LNCAP (cell line): ENCODE results near the gene DOCK9.

Experiments
- TF ChIP-seq, protein P1 (sequence below): fragments of 450-650 bp; IDR thresholded peaks from 2 replicates; pipeline ENCODE4 v1.5.1; 2017; ENCODE audit warnings: mild to moderate bottlenecking

DOCK9 gene

DNA sequence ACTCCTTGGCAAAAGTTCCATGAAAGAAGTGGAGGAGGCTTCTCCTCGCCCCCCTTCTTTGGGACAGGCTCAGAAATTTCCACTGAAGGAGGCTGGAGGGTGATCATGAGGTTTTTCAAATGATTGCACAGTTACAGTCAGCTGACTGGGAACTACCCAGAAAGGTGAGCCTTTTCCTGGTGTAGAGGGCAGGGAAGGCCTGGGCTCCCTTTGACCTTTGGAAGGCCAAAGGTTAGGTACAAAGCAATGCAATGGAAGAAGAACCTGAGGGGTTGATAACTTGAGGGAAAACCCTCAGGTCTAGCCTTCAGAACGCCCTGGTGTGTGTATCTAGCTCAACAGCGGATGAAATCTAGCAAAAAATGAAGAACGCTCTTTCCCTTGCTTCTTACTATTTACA is 175.3 kb downstream of the DOCK9 start:
- TF ChIP-seq, protein P1, sequence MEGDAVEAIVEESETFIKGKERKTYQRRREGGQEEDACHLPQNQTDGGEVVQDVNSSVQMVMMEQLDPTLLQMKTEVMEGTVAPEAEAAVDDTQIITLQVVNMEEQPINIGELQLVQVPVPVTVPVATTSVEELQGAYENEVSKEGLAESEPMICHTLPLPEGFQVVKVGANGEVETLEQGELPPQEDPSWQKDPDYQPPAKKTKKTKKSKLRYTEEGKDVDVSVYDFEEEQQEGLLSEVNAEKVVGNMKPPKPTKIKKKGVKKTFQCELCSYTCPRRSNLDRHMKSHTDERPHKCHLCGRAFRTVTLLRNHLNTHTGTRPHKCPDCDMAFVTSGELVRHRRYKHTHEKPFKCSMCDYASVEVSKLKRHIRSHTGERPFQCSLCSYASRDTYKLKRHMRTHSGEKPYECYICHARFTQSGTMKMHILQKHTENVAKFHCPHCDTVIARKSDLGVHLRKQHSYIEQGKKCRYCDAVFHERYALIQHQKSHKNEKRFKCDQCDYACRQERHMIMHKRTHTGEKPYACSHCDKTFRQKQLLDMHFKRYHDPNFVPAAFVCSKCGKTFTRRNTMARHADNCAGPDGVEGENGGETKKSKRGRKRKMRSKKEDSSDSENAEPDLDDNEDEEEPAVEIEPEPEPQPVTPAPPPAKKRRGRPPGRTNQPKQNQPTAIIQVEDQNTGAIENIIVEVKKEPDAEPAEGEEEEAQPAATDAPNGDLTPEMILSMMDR, result no peak

DNA sequence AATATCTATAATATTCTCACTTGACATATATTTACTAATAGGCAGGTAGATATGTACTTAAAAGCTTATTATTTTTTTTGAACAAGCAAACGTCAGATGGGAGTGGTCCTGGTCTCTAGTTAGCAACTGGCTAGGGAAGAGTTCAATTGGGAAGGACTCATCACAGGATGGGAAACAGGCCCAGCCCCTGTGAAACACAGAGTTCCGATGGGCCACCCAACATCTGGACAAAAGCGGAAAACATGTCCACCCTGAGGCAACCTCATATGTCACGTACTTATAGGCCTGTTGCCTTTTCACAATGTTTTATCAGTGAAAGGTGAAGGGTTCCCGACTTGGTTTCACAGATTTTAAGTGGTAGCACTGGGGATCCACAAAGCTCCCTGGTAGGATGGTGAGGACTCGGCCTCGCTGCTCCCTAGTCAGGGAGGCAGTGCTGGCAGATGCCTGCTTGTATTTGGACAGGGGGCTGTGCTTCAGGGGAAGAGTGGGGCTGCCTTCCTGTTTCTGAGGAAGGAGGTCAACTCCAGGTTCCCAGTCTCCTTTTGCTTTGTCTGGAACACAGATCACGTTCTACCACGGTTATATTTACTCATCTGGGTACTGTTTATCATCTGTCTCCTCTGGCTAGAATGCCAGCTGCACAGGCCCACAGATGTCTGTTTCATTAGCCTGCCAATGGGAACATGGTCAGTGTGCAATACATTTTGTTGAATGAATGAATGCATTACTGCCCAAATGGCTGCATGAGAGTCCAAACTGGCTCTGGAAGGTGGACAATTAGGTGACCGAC is 176.0 kb downstream of the DOCK9 start:
- TF ChIP-seq, protein P1, result no peak

- TF ChIP-seq, protein P1, result no peak
Observed at GRCh38 chr13:98800078-98800477, 177.8 kb downstream of the DOCK9 start.

DNA sequence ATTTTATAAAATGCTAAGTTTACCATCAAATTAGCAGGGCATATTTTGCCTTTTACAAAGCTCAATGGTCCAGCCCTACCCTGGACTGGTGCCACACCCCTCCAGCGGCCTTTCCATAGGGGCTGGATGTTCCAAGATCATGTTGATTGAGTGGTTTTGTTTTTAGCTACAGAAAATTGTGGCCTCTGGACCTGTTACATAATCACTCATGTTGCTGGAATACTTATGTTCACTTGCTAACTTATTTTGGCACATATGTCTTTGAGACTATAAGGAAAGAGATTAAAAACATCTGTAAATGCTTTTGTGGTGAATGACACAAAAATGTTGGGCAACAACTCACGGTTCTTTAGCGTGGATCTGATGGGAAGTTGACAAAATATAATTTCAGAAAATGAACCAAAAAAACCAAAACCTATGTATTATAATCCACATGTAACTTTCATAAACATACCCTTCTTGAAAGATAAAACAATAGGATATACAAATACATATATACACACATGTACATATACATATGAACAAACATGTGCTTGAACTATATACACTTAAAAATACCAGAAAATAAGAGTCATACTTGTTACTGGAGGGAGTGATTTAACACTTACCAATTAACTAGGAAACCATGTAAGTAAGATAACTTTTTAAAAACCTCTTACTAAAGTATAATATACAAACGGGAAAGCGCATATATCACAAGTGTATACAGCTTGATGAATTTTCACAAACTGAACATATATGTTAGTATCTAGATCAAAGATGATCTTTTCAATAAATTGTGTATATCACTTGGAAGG is 178.8 kb downstream of the DOCK9 start:
- TF ChIP-seq, protein P1, result no peak

DNA sequence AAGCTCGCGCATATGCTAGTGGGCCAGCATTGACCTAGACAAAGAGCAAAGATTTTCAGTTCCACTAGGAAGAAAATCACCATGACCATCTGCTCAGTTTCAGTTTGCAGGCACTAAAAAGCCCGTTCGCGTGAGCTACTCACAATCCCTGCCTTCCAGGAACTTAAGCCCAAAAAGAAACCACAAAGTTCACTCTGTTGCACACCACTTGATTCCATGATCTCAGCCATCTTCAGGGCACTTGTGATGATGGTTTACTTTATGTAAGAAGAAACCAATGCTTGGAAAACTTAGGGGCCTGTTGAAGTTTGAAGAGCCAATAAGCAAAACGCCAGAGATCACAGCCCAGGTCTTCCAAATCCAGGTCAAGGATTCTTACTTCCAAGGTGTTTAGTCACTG is 180.4 kb downstream of the DOCK9 start:
- TF ChIP-seq, protein P1, result no peak

DNA sequence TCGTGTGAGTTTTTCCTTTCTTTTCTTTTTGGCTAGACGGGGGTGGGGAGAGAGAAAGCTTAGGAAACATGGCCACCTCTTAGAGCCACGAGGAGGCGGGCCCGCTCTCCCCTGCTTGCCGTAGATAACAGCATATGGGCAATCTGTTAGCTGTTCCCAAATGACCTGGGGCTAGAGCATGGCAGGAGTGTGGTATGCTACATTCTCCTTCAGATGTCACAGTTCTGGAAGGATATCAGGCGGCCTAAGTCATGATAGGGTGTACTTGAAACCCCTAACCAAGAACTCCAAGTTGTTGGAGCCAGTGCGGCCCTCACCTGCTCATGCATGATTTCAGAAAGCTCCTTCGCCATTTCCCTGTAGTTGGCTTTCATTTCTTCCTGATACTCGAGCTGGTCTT is 181.1 kb downstream of the DOCK9 start:
- TF ChIP-seq, protein P1, result no peak

DNA sequence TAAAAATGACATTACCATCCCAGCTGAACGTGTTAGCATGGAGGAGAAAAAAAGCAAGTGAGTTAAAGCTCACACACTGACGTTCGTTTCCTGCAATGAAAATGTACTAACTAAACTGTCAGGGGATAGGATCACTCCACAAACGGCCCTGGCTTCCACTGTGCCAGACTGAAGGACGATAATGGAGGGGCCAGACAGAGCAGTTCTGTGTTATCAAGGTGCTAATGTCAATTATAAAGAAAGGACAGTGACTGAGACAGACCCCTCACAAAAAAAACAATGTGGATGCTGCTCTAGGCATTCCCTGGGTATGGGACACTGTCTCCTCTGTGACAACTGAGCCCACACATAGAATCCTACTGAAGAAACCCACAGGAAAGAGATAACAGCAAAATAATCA is 181.7 kb downstream of the DOCK9 start:
- TF ChIP-seq, protein P1, result no peak
